Pancreas (tissue), 10 donors: Measurements from ENCODE around the gene EPHB3. TPM values are rescaled to one million over a fixed set of nuclear protein-coding genes. Genes with fewer than 3 reads are reported as not detected.

Experiments
- ATAC-seq, 4 donors: fragments of 200-7000 bp; cut with Tn5 transposase; one replicate each; pipeline versions ENCODE4 v1.8.0 to v1.9.1; 2020; ENCODE audit warnings: mild to moderate bottlenecking in 4 of 4, moderate library complexity in 4 of 4
- DNase-seq, 6 donors: peaks; one replicate each; pipeline ENCODE4 v3.0.0-alpha.2; 2020
- FAIRE-seq: peaks from 2 replicates; lab custom pipeline; 2012; peaks lifted over from hg19 to GRCh38; lab: Jason Lieb, UNC
- H3K27ac ChIP-seq, 4 donors: fragments of 200-600 bp; sonication (generic); 1 replicate in 3 of 4; 2 replicates in 1 of 4; pipeline versions ENCODE4 v1.5.0 to v1.8.0; 2020
- H3K27me3 ChIP-seq, 4 donors: fragments of 200-600 bp; one replicate each; pipeline ENCODE4 v1.8.0; 2021
- H3K36me3 ChIP-seq, 3 donors: fragments of 200-600 bp; sonication (generic) in 1 of 3; one replicate each; pipeline versions ENCODE4 v1.5.0 to v1.8.0; 2020 to 2021
- H3K4me1 ChIP-seq, 3 donors: fragments of 200-600 bp; one replicate each; pipeline ENCODE4 v1.8.0; 2021
- H3K4me3 ChIP-seq, 4 donors: fragments of 200-600 bp; sonication (generic) in 2 of 4; one replicate each; pipeline versions ENCODE4 v1.5.0 to v1.8.0; 2020 to 2021
- H3K9me3 ChIP-seq, 4 donors: fragments of 200-600 bp; one replicate each; pipeline ENCODE4 v1.8.0; 2021
- WGBS, 2 donors: extraction: QIAGEN DNeasy Blood & Tissue Kit; methylation state at CpG; one replicate each; pipeline ENCODE4 v1.1.7; 2013; 5-methylcytosine and 5-hydroxymethylcytosine counted together
- intact Hi-C, 3 donors: fragments of 100-400 bp; cut with DNase I; formaldehyde crosslinking; loops; one replicate each; pipeline versions ENCODE4 v1.11.1 to v1.14.2; 2022
- polyA plus RNA-seq, 2 donors: library from polyadenylated mRNA; stranded (reverse); fragments of 200-250 nt; gene quantifications; one replicate each; pipeline ENCODE4 v1.2.3, GENCODE V29; 2013
- total RNA-seq, 6 donors: library from RNA; stranded (reverse); fragmentation: NEBNext Ultra II Directional in 4 of 6; extraction: Animal tissue kit (Norgen Biotek cat#: 25700) in 4 of 6; gene quantifications; one replicate each; pipeline versions ENCODE4 v1.2.1 to v1.2.4, GENCODE V29; 2021 to 2023
- TF ChIP-seq, protein P1 (sequence below), 4 donors: fragments of 200-600 bp; sonication (generic) in 3 of 4; IDR thresholded peaks; one replicate each; pipeline versions ENCODE4 v1.5.0 to v1.8.0; 2021; ENCODE audit warnings: antibody characterized with exemption in 4 of 4
- donor health status: healthy with polysubstance abuse.
- donor health status: DM: no; HTN: no; CAD: no; lungs with moderate emphysema.
- donor health status: DM: no; HTN: no; CAD: no.
- donor health status: control.
- donor health status: control.
- donor health status: Bipolar disorder and iron deficiency.
- donor health status: DM: yes; HTN: yes; CAD: no.
- donor health status: DM: no; HTN: no; CAD: no.
- donor health status: DM: no; HTN: no; CAD: no.
- donor health status: DM: yes; HTN: yes; CAD: no.

The EPHB3 gene
- total and polyA plus RNA-seq, 8 donors, result 5.8 to 17.3 (median 12.5) TPM

DNA sequence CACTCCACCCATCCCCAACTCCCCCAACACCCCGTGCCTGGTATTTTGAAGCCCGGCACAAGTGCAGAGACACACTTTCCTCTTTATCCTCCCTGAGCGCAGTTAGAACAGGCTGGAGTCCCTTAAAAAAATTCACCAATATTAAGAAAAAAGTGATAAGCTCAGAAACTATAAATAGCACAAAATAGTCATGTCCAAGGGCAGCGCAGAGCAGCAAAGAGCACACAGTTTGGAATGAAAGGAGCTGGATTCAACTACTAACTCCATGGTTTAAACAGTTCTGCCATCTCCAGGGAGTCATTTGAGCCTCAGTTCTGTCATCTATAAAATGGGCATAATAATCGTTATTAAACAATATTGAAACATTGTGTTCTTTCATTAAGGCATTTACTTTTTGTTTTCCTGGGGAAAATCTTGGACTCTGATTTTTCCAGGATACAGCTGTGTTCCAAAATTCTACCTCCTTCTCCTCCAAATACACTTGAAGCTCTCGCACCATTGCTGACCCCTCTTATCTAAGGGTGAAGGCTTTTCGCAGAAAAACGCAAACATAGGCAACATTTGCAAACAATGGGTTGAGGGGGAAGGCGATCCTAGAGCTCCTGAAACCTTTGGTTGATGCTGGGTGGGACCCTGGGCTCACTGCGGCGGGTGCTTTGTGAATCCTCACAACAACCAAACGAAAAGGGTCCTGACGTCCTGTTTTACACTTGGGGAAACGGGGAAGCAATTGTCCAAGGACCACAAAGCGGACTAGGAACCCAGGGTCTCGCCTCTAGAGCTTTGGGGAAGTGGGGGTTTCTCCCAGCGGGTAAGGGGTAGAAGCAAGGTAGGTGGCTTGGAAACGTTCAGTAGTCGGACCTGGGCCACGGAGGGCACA lies 41.8 kb downstream of the EPHB3 start:
- intact Hi-C loops, result no loop called here
- no peaks in the 10 kb centered on the region for H3K36me3 ChIP-seq
- 51 to 60% methylated on average over 20 of the region's 20 CpGs for WGBS, 2 donors
- no peak overlapping the region for H3K27ac ChIP-seq
- ATAC-seq, result peak in 1 of 4 donors; percentile 3
- no peaks in the 10 kb centered on the region for H3K27me3 ChIP-seq
- H3K4me3 ChIP-seq, result peak overlapping the region in 2 of 4 donors; percentile 47 to 51
- H3K4me1 ChIP-seq, result peaks cover 0 to 12% (median 5%) of the 10 kb centered on the region in 3 donors
- no peak for DNase-seq
- no peaks in the 10 kb centered on the region for H3K9me3 ChIP-seq
- no peak for FAIRE-seq
- TF ChIP-seq, protein P1, sequence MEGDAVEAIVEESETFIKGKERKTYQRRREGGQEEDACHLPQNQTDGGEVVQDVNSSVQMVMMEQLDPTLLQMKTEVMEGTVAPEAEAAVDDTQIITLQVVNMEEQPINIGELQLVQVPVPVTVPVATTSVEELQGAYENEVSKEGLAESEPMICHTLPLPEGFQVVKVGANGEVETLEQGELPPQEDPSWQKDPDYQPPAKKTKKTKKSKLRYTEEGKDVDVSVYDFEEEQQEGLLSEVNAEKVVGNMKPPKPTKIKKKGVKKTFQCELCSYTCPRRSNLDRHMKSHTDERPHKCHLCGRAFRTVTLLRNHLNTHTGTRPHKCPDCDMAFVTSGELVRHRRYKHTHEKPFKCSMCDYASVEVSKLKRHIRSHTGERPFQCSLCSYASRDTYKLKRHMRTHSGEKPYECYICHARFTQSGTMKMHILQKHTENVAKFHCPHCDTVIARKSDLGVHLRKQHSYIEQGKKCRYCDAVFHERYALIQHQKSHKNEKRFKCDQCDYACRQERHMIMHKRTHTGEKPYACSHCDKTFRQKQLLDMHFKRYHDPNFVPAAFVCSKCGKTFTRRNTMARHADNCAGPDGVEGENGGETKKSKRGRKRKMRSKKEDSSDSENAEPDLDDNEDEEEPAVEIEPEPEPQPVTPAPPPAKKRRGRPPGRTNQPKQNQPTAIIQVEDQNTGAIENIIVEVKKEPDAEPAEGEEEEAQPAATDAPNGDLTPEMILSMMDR (IDR thresholded peaks at IDR 0.05), result no peak

DNA sequence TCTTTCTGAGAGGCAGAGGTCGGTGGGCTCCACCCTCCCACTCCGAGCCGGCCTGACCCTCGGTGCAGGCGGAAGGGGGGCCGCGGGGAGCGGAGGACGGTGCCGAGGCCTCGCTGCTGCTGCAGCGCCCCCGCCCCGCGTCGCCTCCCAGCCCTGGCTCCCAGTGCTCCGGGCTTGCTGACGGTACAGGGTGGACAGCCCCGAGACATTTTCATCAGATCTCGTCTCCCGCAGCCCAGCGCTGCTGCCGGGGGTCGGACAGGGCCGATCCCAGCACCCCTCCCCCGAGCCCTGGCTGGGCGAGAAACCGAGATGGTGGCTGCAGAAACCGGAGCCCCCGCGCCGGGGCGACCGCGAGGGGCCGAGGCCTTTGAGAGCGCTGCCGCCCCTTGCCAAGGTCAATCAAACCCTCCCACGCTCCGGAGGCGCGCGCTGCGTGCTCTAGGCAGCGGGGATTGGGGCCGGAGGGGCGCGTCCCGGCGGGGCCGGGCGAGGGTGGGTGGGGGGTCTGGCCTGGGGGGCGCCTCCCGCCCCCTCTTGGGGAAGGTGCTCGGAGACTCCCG lies 42.5 kb downstream of the EPHB3 start:
- peak; percentile 63 to 76 (median 70) for ATAC-seq
- Histone ChIP-seq H3K4me1 (peaks cover 0 to 12% (median 5%) of the 10 kb centered on the region in 3 donors), H3K36me3 (no peaks in the 10 kb centered on the region), H3K27me3 (no peaks in the 10 kb centered on the region), H3K27ac (no peak overlapping the region), H3K9me3 (no peaks in the 10 kb centered on the region), H3K4me3 (peak overlapping the region; percentile 4 to 51 (median 36))
- TF ChIP-seq, protein P1 (IDR thresholded peaks at IDR 0.05), result no peak
- peak in 3 of 6 donors; percentile 29 to 72 (median 46) for DNase-seq
- intact Hi-C loops, result no loop called here
- no peak for FAIRE-seq
- WGBS, 2 donors, result 2% methylated on average over 47 to 56 of the region's 56 CpGs

DNA sequence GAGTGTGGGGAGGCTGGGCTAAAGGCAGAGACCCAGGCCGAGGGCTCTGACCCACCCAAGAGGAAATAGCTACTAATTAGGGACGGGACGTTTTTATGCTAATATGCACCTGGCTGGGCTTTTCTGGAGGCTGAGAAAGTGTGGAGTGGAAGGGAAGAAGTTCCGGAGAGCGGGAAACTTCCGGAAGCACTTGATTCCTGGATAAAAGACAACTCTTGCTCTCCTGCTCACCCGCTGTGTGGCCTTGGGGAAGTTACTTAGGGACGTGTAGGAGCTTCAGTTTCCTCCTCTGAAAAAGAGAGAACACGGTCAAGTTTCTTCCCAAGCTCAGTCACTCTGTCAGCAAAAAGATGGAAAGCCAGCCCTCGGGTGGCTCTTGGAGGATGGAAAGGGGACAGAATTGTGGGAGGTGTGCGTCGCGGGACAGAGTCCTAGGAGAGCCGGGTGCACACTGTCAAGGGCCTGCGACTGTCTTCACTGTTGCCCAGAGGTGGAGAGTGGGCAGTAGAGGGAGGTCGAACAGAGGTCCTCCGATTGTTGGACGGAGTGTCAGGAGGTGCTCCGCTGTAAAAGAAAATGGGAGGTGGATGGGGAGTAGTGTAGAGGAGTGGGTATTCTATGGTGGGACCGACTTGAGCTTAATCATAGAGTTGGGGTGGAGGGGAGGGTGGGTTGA lies 43.2 kb downstream of the EPHB3 start:
- Histone ChIP-seq H3K9me3 (no peaks in the 10 kb centered on the region), H3K4me1 (peaks cover 0 to 12% (median 5%) of the 10 kb centered on the region in 3 donors), H3K27ac (no peak overlapping the region), H3K27me3 (no peaks in the 10 kb centered on the region), H3K36me3 (no peaks in the 10 kb centered on the region), H3K4me3 (peak overlapping the region; percentile 4 to 51 (median 36))
- 38 to 47% methylated on average over 20 of the region's 20 CpGs for WGBS, 2 donors
- FAIRE-seq, result no peak
- TF ChIP-seq, protein P1 (IDR thresholded peaks at IDR 0.05), result no peak
- peak; percentile 56 to 71 (median 68) for ATAC-seq
- intact Hi-C loops, result no loop called here
- peak in 1 of 6 donors; percentile 31 for DNase-seq

DNA sequence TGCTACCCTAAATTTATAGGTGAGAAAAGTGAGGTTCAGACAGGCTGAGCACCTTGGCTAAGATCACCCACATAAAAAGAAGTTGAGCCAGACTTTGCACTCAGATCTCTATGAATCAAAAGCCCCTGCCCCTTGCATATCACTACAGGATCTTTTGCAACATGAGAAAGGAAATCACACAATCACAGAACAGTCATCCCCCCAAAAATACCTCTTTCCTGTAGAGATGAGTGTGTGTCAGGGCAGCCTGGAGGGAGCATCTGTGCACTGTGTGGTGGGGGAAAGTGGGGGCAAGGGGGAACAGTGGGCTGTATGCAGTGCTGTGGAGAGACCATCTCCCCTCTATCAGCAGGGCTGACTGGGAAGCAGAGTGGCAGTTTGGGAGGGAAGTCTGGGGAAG lies 46.6 kb downstream of the EPHB3 start:
- Histone ChIP-seq H3K4me1 (peaks cover 0 to 10% (median 5%) of the 10 kb centered on the region in 3 donors), H3K36me3 (no peaks in the 10 kb centered on the region), H3K9me3 (no peaks in the 10 kb centered on the region), H3K27me3 (no peaks in the 10 kb centered on the region), H3K4me3 (no peak overlapping the region), H3K27ac (no peak overlapping the region)
- DNase-seq (no peak), FAIRE-seq (no peak), ATAC-seq (no peak)
- TF ChIP-seq, protein P1 (IDR thresholded peaks at IDR 0.05), result no peak
- intact Hi-C loops, result no loop called here
